ENCODE results near the gene MEX3C.
A peak's percentile ranks its signal among the peaks of the same experiment; 100 is the strongest.

The MEX3C gene

GRCh38 chr18:51192026-51192425, 5.5 kb downstream of the MEX3C start:
- H3K36me3 ChIP-seq (ENCODE audit: low read length): peaks cover 5% of the 10 kb centered on the region; the same call in 1 of the 2 replicates
- peak overlapping the region; percentile 73 for H3K9ac ChIP-seq (ENCODE audit: low read length)
- H3K27ac ChIP-seq (ENCODE audit: low read depth, low read length): peak overlapping the region; percentile 86
- no peaks in the 10 kb centered on the region for H3K9me2 ChIP-seq (replicated peaks; ENCODE audit: insufficient read depth, low read length)
- H3K27me3 ChIP-seq (ENCODE audit: low read length): no peaks in the 10 kb centered on the region
- no peak overlapping the region for H2AFZ ChIP-seq (ENCODE audit: low read depth, low read length, severe bottlenecking)
- no peaks in the 10 kb centered on the region for H3K9me3 ChIP-seq (ENCODE audit: insufficient read depth, low read length)
- H4K20me1 ChIP-seq (ENCODE audit: low read depth, low read length): peaks cover 35% of the 10 kb centered on the region; the same call in 1 of the 2 replicates
- H3K4me2 ChIP-seq (ENCODE audit: low read depth, low read length, poor library complexity, severe bottlenecking): peak overlapping the region; percentile 75
- peaks cover 98% of the 10 kb centered on the region for H3K79me2 ChIP-seq (ENCODE audit: insufficient read depth, low read length)
- peak overlapping the region; percentile 63 for H3K4me3 ChIP-seq (ENCODE audit: insufficient read depth, low read length, poor library complexity, severe bottlenecking)
- no peak for TF ChIP-seq CTCF (IDR thresholded peaks at IDR 0.05; ENCODE audit: insufficient read depth, low read length, poor library complexity, severe bottlenecking)
- no peak for TF ChIP-seq EZH2phosphoT487 (conservative IDR thresholded peaks at IDR 0.05; ENCODE audit: low read length)
- peaks cover 26% of the 10 kb centered on the region for H3F3A ChIP-seq (ENCODE audit: insufficient read depth)

GRCh38 chr18:51191128-51191717, 6.3 kb downstream of the MEX3C start:
- Histone ChIP-seq H3K4me2 (ENCODE audit: low read depth, low read length, poor library complexity, severe bottlenecking) (peak overlapping the region; percentile 75), H4K20me1 (ENCODE audit: low read depth, low read length) (peaks cover 41% of the 10 kb centered on the region; the same call in 1 of the 2 replicates), H3K9me2 (replicated peaks; ENCODE audit: insufficient read depth, low read length) (no peaks in the 10 kb centered on the region), H3K9me3 (ENCODE audit: insufficient read depth, low read length) (no peaks in the 10 kb centered on the region), H3K36me3 (ENCODE audit: low read length) (peaks cover 8% of the 10 kb centered on the region; the same call in 1 of the 2 replicates), H3K79me2 (ENCODE audit: insufficient read depth, low read length) (peaks cover 100% of the 10 kb centered on the region), H3K27me3 (ENCODE audit: low read length) (no peaks in the 10 kb centered on the region), H3F3A (ENCODE audit: insufficient read depth) (peaks cover 26% of the 10 kb centered on the region), H2AFZ (ENCODE audit: low read depth, low read length, severe bottlenecking) (no peak overlapping the region), H3K27ac (ENCODE audit: low read depth, low read length) (peak overlapping the region; percentile 86), H3K4me3 (ENCODE audit: insufficient read depth, low read length, poor library complexity, severe bottlenecking) (peak overlapping the region; percentile 63), H3K9ac (ENCODE audit: low read length) (peak overlapping the region; percentile 73)
- TF ChIP-seq CTCF (IDR thresholded peaks at IDR 0.05; ENCODE audit: insufficient read depth, low read length, poor library complexity, severe bottlenecking) (no peak), EZH2phosphoT487 (conservative IDR thresholded peaks at IDR 0.05; ENCODE audit: low read length) (no peak)

GRCh38 chr18:51190000-51190399, 7.5 kb downstream of the MEX3C start:
- peaks cover 17% of the 10 kb centered on the region; the same call in 1 of the 2 replicates for H3K36me3 ChIP-seq (ENCODE audit: low read length)

More at GRCh38 chr18:51190000-51190399, 7.5 kb downstream of the MEX3C start:
- no peaks in the 10 kb centered on the region for H3K27me3 ChIP-seq (ENCODE audit: low read length)
- H3K9ac ChIP-seq (ENCODE audit: low read length): 0 out of 2 replicates have a peak overlapping the region, but pooled peaks have one; percentile 5
- H4K20me1 ChIP-seq (ENCODE audit: low read depth, low read length): peaks cover 43% of the 10 kb centered on the region; the same call in 1 of the 2 replicates
- TF ChIP-seq CTCF (IDR thresholded peaks at IDR 0.05; ENCODE audit: insufficient read depth, low read length, poor library complexity, severe bottlenecking) (no peak), EZH2phosphoT487 (conservative IDR thresholded peaks at IDR 0.05; ENCODE audit: low read length) (no peak)
- no peaks in the 10 kb centered on the region for H3K9me3 ChIP-seq (ENCODE audit: insufficient read depth, low read length)
- H2AFZ ChIP-seq (ENCODE audit: low read depth, low read length, severe bottlenecking): no peak overlapping the region
- H3K79me2 ChIP-seq (ENCODE audit: insufficient read depth, low read length): peaks cover 100% of the 10 kb centered on the region
- H3K27ac ChIP-seq (ENCODE audit: low read depth, low read length): peak overlapping the region; percentile 4; the same call in 1 of the 2 replicates
- no peaks in the 10 kb centered on the region for H3K9me2 ChIP-seq (replicated peaks; ENCODE audit: insufficient read depth, low read length)
- peak overlapping the region; percentile 75 for H3K4me2 ChIP-seq (ENCODE audit: low read depth, low read length, poor library complexity, severe bottlenecking)
- no peak overlapping the region for H3K4me3 ChIP-seq (ENCODE audit: insufficient read depth, low read length, poor library complexity, severe bottlenecking)
- H3F3A ChIP-seq (ENCODE audit: insufficient read depth): peaks cover 17% of the 10 kb centered on the region

All from SU-DHL-6 (cell line).